Activated gamma-delta T cell treated with anti-CD3 and anti-CD28 coated beads, Interleukin-2, amount 50 U/mL, for 16 hours (primary cell): ENCODE measurements around the gene FOXF2.

ENCODE experiments used
- DNase-seq: peaks from one replicate; pipeline ENCODE4 v3.0.0-alpha.2; 2020; ENCODE audit warnings: low read depth

FOXF2 gene

GRCh38 chr6:1409774-1410465, 20.5 kb downstream of the FOXF2 start:
- DNase-seq, result no peak

GRCh38 chr6:1412901-1413300, 23.5 kb downstream of the FOXF2 start:
- no peak for DNase-seq

- no peak for DNase-seq
These were observed 26.2 kb downstream of the FOXF2 start for GRCh38 chr6:1415416-1416063.

- no peak for DNase-seq
These were observed 26.9 kb downstream of the FOXF2 start for GRCh38 chr6:1416191-1416760.

- DNase-seq, result no peak
These were observed 27.4 kb downstream of the FOXF2 start for GRCh38 chr6:1416820-1417219.

GRCh38 chr6:1417718-1418117, 28.3 kb downstream of the FOXF2 start:
- no peak for DNase-seq

GRCh38 chr6:1418471-1419191, 29.3 kb downstream of the FOXF2 start:
- no peak for DNase-seq

- DNase-seq, result no peak
These were observed 31.0 kb downstream of the FOXF2 start for GRCh38 chr6:1420382-1420781.

GRCh38 chr6:1422290-1422689, 32.9 kb downstream of the FOXF2 start:
- DNase-seq, result no peak

GRCh38 chr6:1423578-1423977, 34.2 kb downstream of the FOXF2 start:
- DNase-seq, result no peak

- DNase-seq, result no peak
These were observed 35.0 kb downstream of the FOXF2 start for GRCh38 chr6:1424306-1424927.

- no peak for DNase-seq
These were observed 37.0 kb downstream of the FOXF2 start for GRCh38 chr6:1426416-1426815.

- no peak for DNase-seq
These were observed 46.4 kb downstream of the FOXF2 start for GRCh38 chr6:1435806-1436205.

- DNase-seq, result no peak
These were observed 47.2 kb downstream of the FOXF2 start for GRCh38 chr6:1436334-1437306.

GRCh38 chr6:1437553-1438406, 48.4 kb downstream of the FOXF2 start:
- no peak for DNase-seq

GRCh38 chr6:1438471-1438881, 49.1 kb downstream of the FOXF2 start:
- no peak for DNase-seq

GRCh38 chr6:1439349-1439748, 50.0 kb downstream of the FOXF2 start:
- no peak for DNase-seq

- no peak for DNase-seq
These were observed 53.6 kb downstream of the FOXF2 start for GRCh38 chr6:1442929-1443328.
